Osteoblast (primary cell): ENCODE results near the gene CCDC6. TPM values are rescaled to one million over a fixed set of nuclear protein-coding genes. Genes with fewer than 3 reads are reported as not detected.

ENCODE experiments used
- DNase-seq: peaks from one replicate; pipeline ENCODE4 v3.0.0; 2011; ENCODE audit warnings: low spot score, mixed read lengths; ENCODE audit not compliant: insufficient read length; ENCODE audit errors: missing footprints
- H2AFZ ChIP-seq: 2 replicates; pipeline ENCODE4 v1.6.0; 2011; ENCODE audit warnings: mild to moderate bottlenecking, low read length
- H3K27ac ChIP-seq: 2 replicates; pipeline ENCODE4 v1.5.1; 2011; ENCODE audit warnings: mild to moderate bottlenecking, low read depth, low read length, moderate library complexity
- H3K27me3 ChIP-seq: 2 replicates; pipeline ENCODE4 v1.6.0; 2012; ENCODE audit warnings: mild to moderate bottlenecking, control low read depth, inconsistent platforms, low read length, moderate library complexity; ENCODE audit not compliant: insufficient read depth
- H3K36me3 ChIP-seq: 2 replicates; pipeline ENCODE4 v1.5.1; 2011; ENCODE audit warnings: mild to moderate bottlenecking, low read length, control low read depth, moderate library complexity; ENCODE audit not compliant: insufficient read depth
- H3K4me1 ChIP-seq: 2 replicates; pipeline ENCODE4 v1.5.1; 2011; ENCODE audit warnings: mild to moderate bottlenecking, low read length, control low read depth, moderate library complexity; ENCODE audit not compliant: insufficient read depth
- H3K4me2 ChIP-seq: 2 replicates; pipeline ENCODE4 v1.6.0; 2011; ENCODE audit warnings: mild to moderate bottlenecking, low read length; ENCODE audit not compliant: insufficient read depth
- H3K4me3 ChIP-seq: fragments of 200-600 bp; sonication (generic); 3 replicates; pipeline ENCODE4 v1.5.1; 2012; ENCODE audit warnings: mild to moderate bottlenecking, low read length, inconsistent platforms; ENCODE audit not compliant: insufficient read depth
- H3K79me2 ChIP-seq: 2 replicates; pipeline ENCODE4 v1.6.0; 2012; ENCODE audit warnings: mild to moderate bottlenecking, low read length, control low read depth, inconsistent platforms; ENCODE audit not compliant: insufficient read depth
- H3K9me3 ChIP-seq: 2 replicates; pipeline ENCODE4 v1.5.1; 2011; ENCODE audit warnings: low read depth, low read length, control low read depth
- H4K20me1 ChIP-seq: 2 replicates; pipeline ENCODE4 v1.6.0; 2012; ENCODE audit warnings: mild to moderate bottlenecking, low read length, control low read depth; ENCODE audit not compliant: insufficient read depth
- CTCF ChIP-seq: IDR thresholded peaks from 2 replicates; pipeline ENCODE4 v1.5.1; 2011; ENCODE audit warnings: mild to moderate bottlenecking, low read depth, low read length, moderate library complexity; ENCODE audit errors: extremely low read depth
- total RNA-seq: library from RNA; depleted of rRNA; stranded (reverse); fragments of >200 nt; gene quantifications from 2 replicates; pipeline ENCODE4 v1.2.3, GENCODE V29; 2012

CCDC6 gene
- total RNA-seq, 1 donor, result 51.8 TPM

- Histone ChIP-seq H3K4me1 (peaks cover 14% of the 10 kb centered on the region), H3K9me3 (no peaks in the 10 kb centered on the region), H3K27ac (no peak overlapping the region), H3K4me2 (no peak overlapping the region), H3K4me3 (no peak overlapping the region), H4K20me1 (peaks cover 52% of the 10 kb centered on the region), H3K36me3 (no peaks in the 10 kb centered on the region), H3K27me3 (no peaks in the 10 kb centered on the region), H2AFZ (no peak overlapping the region), H3K79me2 (peaks cover 93% of the 10 kb centered on the region)
- no peak for DNase-seq
- TF ChIP-seq CTCF, result no peak
Measured at GRCh38 chr10:59868696-59869593, 37.4 kb downstream of the CCDC6 start.

GRCh38 chr10:59867590-59867989 lies 38.8 kb downstream of the CCDC6 start:
- peaks cover 59% of the 10 kb centered on the region for H4K20me1 ChIP-seq
- H3K4me3 ChIP-seq, result no peak overlapping the region
- H3K9me3 ChIP-seq, result no peaks in the 10 kb centered on the region
- peaks cover 91% of the 10 kb centered on the region for H3K79me2 ChIP-seq
- no peaks in the 10 kb centered on the region for H3K36me3 ChIP-seq
- DNase-seq, result no peak
- peaks cover under 1% of the 10 kb centered on the region for H3K4me1 ChIP-seq
- H3K4me2 ChIP-seq, result no peak overlapping the region
- no peak overlapping the region for H2AFZ ChIP-seq
- no peak for TF ChIP-seq CTCF
- H3K27me3 ChIP-seq, result no peaks in the 10 kb centered on the region
- no peak overlapping the region for H3K27ac ChIP-seq

GRCh38 chr10:59865101-59865500 lies 41.3 kb downstream of the CCDC6 start:
- no peaks in the 10 kb centered on the region for H3K4me1 ChIP-seq
- peaks cover 86% of the 10 kb centered on the region for H3K79me2 ChIP-seq
- TF ChIP-seq CTCF, result peak; percentile 22
- H2AFZ ChIP-seq, result no peak overlapping the region
- no peaks in the 10 kb centered on the region for H3K36me3 ChIP-seq
- H3K27me3 ChIP-seq, result no peaks in the 10 kb centered on the region
- H4K20me1 ChIP-seq, result peaks cover 67% of the 10 kb centered on the region
- no peak overlapping the region for H3K4me3 ChIP-seq
- no peak overlapping the region for H3K27ac ChIP-seq
- DNase-seq, result no peak
- no peak overlapping the region for H3K4me2 ChIP-seq
- no peaks in the 10 kb centered on the region for H3K9me3 ChIP-seq

GRCh38 chr10:59864141-59864962 lies 42.0 kb downstream of the CCDC6 start:
- Histone ChIP-seq H2AFZ (no peak overlapping the region), H3K27ac (no peak overlapping the region), H3K4me3 (no peak overlapping the region), H3K79me2 (peaks cover 86% of the 10 kb centered on the region), H4K20me1 (peaks cover 65% of the 10 kb centered on the region), H3K4me1 (no peaks in the 10 kb centered on the region), H3K9me3 (no peaks in the 10 kb centered on the region), H3K36me3 (no peaks in the 10 kb centered on the region), H3K4me2 (no peak overlapping the region), H3K27me3 (no peaks in the 10 kb centered on the region)
- no peak for TF ChIP-seq CTCF
- no peak for DNase-seq
